ENCODE measurements around the gene CIPC.

CIPC gene, protein sequence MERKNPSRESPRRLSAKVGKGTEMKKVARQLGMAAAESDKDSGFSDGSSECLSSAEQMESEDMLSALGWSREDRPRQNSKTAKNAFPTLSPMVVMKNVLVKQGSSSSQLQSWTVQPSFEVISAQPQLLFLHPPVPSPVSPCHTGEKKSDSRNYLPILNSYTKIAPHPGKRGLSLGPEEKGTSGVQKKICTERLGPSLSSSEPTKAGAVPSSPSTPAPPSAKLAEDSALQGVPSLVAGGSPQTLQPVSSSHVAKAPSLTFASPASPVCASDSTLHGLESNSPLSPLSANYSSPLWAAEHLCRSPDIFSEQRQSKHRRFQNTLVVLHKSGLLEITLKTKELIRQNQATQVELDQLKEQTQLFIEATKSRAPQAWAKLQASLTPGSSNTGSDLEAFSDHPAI

DNA sequence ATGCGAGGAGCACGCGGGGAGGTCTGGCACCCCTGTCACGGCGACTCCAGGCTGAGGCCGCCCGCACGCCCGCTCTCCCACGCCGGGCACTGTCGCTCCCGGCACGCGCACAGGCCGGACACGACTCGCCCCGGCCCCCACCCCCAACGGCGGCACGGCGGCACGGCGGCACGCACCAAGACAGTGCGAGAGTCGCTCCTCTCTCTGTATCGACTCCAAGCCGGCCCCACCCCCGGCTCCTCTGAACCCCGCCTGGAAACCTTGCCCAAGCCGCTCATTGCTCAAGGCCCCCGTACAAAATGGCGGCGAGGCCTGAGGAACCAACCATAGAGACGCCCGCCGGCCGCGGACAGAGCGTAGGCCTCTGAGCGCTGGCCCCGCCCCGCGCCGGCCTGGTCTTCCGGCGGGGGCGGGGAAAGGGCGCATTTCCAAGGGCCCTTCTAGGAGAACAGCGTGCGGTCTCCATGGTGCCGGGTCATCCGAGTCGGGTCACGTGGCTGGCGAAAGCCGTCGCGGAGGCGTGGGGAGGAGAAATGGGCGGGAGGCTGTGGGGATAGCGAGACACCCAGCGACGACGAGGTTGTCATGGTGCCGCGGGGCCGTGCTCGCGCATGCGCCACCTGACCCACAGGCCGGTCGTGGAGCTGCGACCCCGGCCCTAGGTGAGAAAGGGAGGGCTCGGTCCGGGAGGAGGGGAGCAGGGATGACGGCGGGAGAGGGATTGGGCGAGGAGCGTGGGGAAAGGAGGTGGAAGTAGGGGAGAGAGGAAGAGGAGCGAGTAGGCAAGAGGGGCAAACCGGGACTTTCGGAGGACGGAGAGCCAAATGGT lies at the start of gene CIPC:
Gene CIPC, plus strand, starts transcription at position 559 of the 829 bp plus-strand sequence. CDS start 7,451 bp downstream, outside the sequence.
- intact Hi-C loops (cut with DNase I): loop anchor here (2.0 kb wide), 1 partner anchor 65 kb away; no protein-coding TSS in a partner anchor

DNA sequence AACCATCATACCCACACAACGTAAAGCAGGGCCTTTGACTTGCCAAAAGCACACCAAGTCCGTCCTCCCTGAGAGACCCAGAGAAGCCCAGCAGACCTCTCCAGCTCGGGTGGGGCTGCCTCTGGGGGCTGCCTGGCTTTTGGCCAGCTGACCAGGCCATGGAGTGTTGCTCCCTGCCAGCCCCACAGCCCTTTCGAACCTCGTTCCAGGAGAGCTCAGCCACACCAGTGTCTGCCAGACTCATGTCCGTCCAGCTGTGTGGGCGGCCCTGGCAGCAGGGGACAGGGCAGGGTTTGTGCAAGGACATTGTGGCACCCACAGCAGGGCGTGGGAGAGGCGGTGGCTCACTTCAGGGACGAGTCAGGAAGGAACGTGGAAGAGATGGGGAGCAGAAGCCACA lies 46.9 kb upstream of the CIPC start:
- intact Hi-C loops (cut with DNase I): loop anchor here (5.0 kb wide), 1 partner anchor 134 kb away; no protein-coding TSS in a partner anchor
- peak in 23 of 42 donors; percentile 28 to 77 (median 53) for DNase-seq

More for the DNA sequence above, at the start of gene CIPC:
- peak; percentile 98 to 100 (median 100) for DNase-seq

DNA sequence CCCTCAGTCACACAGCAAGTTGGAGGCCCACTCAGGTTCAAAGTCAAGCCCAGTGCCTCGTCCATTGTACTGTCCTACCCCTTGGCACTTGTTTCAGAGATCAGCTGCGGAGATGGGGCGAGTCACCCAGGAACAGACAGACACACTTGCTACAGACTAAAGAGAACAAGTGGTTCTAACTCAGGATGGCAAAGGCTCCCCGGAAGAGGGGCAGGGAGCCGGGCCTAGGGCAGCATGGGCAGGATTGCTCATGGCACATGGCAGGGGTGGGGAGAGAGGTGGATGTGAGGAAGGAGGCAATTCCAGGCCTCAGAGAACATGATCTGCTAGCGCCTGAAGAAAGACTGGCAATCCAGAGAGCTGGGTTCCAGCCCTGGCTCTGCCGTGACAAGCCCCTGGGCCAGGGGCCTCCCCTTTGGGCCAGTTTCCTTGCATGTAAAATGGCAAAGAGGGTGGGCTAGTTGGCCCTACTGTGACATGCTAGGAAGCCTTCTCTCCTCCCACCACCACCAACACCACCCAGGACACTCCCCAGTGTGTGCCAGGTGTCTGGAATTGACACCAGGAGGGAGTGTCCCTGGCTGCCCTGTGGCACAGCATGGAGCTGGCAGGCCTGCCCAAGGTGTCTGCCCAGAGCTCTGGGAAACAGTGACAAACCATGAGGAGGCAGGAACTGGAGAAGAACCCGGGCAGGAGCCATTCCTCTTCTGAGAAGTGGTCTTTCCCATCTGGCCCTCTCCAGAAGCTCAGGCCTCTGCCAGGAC lies 45.6 kb upstream of the CIPC start:
- peak in 1 of 42 donors; percentile 28 for DNase-seq

DNA sequence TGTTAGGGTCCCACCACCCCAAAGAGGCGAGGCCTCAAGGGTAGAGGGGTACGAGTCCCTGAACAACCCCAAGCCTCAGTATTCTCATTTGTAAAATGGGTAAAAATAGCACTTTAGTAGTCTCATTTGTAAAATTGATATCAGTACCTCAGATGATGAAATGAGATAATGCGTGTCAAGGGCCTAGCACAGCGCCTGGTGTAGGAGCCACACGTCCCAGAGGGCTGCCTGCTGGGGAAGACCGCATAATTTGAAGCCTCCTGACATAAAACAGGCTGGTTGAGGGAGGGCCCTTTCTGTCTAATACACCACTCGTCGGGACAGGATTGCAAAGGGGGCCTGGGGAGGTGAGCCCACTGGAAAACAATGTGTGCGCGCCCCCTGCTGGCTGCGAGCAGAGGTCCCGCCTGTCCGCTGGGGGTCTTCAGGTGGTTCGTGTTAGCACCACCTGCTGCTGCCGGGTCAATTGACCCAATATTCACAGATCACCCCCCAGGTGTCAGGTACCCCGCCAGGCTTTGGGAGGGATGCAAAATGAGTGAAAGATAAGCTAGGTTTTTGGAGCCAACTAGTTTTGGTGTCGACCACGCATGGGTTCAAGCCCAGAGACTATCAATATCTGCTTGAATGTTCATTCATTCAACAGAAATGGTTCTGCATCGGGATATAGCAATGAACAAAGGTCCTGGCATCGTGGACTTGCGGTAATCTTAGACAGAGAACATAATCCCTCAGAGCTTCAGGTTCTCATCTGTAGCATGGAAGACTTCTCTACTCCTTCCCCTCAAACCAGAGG lies 44.8 kb upstream of the CIPC start:
- intact Hi-C loops (cut with DNase I): loop anchor here (5.0 kb wide), 1 partner anchor 136 kb away; no protein-coding TSS in a partner anchor
- DNase-seq: peak in 36 of 42 donors; percentile 42 to 86 (median 73)

More for the DNA sequence above, 45.6 kb upstream of the CIPC start:
- intact Hi-C loops (cut with DNase I): loop anchor here (5.0 kb wide), 1 partner anchor 135 kb away; no protein-coding TSS in a partner anchor

DNA sequence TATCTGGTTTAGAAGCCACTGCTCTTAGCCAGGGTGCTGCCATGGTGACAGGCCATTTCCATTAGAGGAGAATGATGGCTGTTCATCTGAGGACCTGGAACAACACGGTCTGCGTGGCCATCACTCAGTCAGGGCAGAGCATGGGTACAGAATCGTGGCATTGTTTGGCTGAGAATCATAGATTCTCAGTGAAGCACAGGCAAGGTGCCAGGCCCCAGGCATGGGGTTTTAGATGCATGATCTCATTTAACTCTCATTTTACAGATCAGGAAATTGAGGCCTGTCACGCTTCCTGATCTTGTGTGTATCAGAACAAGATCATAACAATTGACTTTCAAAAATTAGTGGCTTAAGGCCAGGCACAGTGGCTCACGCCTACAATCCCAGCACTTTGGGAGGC lies 42.8 kb upstream of the CIPC start:
- intact Hi-C loops (cut with DNase I): no loop called here
- peak in 11 of 42 donors; percentile 34 to 68 (median 54) for DNase-seq

DNA sequence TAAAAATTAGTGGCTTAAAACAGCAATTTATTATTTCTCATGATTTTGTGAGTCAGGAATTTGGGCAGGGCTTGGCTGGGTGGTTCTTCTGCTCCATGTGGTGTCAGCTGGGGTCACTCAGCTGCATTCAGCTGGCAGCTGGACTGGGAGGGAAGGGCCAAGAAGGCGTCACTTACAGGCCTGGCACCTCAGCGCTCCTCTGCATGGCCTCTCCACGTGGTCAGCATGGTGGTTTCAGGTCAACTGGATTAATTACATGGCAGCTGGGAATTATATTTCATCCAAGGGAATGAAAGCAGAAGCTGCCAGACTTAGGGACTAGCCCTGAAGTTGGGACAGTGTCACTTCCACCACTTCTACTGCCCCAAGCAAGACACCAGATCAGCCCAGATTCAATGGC lies 42.1 kb upstream of the CIPC start:
- intact Hi-C loops (cut with DNase I): no loop called here
- peak in 1 of 42 donors; percentile 22 for DNase-seq

DNA sequence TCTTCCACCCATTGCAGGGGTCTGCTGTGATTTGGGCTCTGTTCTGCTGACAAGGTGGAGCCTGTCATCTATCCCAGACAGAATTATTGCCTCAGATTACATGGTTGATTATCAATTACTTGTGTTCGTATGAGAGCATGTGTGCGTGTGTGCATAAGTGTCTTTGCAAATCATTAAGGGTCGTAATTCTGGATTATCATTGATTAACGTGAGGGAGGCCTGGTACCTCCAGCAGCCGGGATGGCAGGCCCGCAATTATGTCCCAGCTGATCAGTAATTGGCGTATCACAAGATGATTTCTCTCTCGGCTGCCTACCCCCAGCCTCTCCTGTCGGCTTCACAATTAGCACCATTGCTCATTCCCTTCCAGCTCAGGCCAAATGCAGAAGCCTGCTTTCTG lies 39.9 kb upstream of the CIPC start:
- DNase-seq: peak in 1 of 42 donors; percentile 13
- intact Hi-C loops (cut with DNase I): no loop called here

DNA sequence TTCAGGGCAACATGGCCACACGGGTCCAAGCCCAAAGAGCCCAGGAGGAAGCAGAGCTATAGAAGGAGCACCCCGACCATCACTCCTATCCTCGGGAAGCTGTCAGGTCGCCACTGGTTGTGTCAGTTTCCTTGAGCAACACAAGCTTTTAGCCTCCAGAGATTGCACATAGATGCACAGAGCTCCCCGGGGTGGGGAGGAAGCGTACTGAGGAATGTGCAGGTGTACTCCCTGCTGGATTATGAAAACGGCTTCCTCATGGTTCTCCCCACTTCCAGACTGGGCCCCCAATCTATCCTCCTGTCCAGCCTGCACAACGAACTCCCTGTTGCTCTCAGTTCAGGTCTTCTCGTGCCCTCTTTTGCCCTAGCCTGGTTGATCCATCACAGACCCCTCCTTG lies 39.3 kb upstream of the CIPC start:
- intact Hi-C loops (cut with DNase I): no loop called here
- peak in 5 of 42 donors; percentile 31 to 52 (median 38) for DNase-seq

DNA sequence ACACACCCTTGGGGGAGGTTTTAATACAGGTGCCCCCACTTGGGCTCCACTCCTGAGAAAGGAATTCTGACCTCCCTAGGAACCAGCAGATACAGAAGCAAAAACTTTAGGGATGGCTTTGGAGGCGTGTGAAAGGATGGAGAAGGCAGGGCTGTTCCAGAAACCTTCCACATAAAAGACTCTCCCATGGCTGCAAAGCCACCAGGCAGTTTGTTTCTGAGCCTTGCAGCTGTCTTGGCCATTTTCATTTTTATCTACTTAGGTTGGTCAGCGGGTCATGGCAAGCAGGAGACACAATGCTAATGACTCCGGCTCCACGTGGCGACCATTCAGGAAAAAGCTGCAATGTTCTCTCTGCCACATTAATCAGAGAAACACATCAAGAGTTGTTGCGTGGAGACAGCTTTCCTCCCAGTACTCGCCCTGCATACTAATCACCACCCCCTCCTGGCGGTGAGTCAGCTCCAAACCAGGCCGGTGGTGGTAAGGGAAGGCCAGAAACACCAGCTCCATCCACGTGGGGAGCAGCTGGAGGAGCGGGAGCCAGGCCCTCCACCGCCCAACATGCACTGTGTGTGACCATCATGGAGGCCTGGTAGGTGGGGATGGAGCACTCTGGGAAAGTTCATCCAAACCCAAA lies 38.7 kb upstream of the CIPC start:
- peak; percentile 73 to 97 (median 87) for DNase-seq
- intact Hi-C loops (cut with DNase I): no loop called here

DNA sequence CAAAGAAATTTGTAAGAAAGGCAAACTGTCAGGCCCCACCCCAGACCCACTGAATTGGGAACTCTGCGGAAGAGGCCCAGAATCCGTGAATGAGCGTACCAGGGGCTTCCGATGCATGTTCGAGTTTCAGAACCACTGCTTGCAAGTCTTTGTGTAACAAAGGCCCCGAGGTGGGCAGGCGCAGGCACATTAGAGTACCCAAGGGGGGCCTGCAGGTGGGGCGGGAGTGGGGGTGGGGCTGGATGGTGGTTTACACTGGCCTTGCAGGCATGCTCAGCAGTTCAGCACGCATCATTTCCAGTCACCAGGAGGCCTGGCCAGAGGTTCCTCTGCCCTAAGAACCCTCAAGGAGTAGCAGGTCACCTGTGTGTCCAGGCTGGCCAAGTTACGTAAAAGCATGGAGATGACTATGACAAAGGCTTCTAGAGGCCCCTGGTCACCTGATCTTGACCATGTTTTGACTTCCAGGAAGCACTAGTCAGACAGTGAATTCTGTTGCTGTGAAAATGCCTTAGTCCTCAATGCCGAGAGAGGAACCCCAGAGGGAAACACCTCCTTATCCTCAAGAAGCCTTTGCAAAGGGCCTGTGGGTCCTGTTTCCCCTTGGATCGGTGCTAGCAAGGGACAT lies 36.3 kb upstream of the CIPC start:
- DNase-seq: no peak
- intact Hi-C loops (cut with DNase I): no loop called here

DNA sequence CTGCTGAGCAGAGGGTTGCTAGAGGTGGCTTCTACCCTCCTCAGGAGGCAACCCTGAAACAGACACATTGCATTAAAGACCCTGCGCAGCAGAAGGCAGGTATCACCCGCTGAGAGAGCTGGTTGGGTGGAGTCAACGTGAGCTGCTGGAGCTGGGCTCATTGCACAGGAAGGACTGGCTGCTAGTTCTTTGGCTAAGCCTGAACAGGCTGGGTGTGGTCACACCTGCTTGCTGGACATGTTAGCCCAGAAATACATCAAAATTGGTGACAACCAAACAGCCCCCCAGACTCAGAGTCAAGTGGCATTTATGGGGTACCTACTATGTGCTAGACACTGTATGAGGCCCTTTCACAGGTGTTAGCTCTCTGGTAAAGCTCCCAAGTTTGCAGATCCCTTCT lies 35.8 kb upstream of the CIPC start:
- no peak for DNase-seq

DNA sequence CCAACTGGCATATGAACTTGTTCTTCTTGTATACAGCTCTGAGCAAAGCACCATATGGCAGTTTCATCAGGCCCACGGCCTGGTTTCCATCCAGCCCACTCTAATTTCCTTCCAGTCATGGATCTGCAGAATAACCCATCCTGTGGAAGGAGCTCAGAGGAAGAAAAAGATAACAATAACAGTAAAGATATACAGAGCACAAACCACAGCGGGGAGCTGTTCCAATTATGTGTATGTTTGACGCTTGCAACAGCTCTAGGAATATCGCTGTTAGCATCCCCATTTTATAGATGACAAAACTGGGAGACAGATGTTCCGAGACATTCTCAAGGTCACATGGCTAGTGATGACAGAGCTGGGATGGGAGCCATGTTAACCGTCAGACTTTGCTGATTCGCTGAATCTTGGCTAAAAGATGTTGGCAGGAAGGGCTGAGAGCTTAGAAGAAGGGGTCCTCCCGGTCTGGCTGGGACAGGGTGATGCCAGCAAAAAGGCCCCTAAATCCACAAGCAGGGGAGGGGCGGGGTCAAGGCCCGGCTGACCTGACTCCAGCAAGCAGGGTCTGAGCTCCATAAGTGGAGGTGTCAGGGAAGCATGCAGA lies 34.4 kb upstream of the CIPC start:
- intact Hi-C loops (cut with DNase I): no loop called here
- DNase-seq: peak in 5 of 42 donors; percentile 40 to 66 (median 53)

More for the DNA sequence above, 35.8 kb upstream of the CIPC start:
- intact Hi-C loops (cut with DNase I): no loop called here

DNA sequence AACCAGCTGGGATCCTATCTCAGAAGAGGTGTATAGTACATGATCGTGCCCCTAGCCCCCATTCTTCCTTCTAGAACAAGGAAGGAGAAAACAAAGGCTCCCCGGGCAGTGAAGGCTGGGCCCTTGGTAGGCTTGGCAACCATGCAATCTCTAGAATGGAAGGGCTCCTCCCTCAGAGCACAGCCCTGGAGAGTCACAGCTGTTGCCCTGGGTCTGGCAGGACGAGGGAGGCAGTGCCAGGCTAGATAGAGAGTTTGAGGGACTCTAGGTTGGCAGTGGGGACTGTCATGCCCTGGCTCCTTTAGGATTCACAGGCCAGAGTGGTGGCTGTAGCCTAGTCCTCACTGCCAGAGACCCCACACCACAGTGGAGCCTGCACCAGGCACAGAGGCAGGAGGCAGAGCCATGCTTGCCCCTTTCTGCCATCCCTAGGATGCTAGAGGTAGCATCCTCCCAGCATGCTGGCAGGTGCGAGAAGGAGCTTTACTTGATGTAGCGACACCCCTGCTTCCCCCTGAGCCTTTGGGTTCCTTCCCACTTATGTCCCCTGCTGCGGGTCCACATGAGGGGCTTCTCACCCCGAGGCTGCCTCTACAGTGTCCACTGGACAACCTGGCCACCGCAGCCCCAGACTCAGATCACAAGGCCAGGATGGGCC lies 33.4 kb upstream of the CIPC start:
- intact Hi-C loops (cut with DNase I): no loop called here
- DNase-seq: peak in 3 of 42 donors; percentile 28 to 59 (median 42)

DNA sequence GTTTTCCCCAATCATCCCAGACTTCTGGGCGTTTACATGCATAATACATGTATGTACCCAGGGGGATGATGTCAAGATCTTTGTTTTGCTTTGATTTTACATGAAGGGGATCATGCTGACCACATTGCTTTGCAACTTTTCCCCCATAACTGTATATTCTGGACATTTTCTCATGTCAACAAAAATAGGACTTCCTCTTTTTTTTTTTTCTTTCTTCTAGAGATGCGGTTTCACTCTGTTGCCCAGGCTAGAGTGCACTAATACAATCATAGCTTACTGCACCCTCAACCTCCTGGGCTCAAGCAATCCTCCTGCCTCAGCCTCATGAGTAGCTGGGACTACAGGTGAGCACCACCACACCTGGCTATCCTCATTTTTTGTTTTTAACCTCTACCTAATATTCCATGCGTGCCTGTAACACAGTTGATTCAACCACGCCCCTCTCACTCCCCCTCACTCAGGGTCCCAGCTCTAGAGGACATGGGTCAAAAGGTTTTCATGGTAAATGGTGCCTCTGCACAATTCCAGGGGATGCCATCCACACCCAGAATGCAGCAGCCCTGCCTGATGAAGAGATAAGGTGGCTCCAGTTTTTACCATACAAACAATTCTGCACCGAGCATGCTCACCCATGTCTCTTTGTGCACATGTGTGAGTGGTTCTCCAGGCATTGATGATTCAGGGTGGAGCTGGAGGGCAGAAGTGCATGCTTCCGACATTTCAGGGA lies 32.0 kb upstream of the CIPC start:
- intact Hi-C loops (cut with DNase I): no loop called here
- DNase-seq: no peak

DNA sequence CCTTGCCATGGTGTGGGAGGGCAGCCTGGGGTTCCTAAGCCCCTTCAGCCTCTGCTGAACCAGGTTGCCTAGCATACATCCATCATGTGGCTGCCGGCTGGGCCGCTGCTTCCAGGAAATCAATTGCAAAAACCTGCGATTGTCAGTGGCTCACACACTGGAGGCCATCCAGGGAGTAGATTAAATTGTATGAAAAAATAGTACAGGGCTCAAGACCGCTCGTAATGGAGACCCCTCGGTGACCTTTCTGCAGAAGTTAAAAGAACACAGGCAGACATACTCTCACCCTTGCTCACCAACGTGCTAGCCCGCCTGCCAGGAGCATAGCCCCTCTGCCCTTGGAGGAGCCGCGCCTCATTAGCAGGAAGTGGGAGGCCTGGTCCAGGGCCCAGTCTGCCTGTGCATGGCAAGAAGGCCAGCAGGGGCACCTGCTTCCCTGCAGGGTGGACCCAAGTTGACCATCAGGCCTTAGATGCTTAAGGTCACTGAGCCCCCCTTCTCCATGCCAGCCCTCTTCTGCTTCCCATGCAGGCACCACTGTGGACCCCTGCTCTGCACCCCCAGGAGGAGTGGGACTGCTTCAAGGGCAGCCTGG lies 31.4 kb upstream of the CIPC start:
- peak in 1 of 42 donors; percentile 13 for DNase-seq
- intact Hi-C loops (cut with DNase I): no loop called here
